Measurements from ENCODE around the gene HOXC6.

The HOXC6 gene

GRCh38 chr12:54047964-54048303 lies 19.7 kb downstream of the HOXC6 start:
- ATAC-seq, result no peak
- TF ChIP-seq ISL1 (CRISPR knock-in tag; IDR thresholded peaks at IDR 0.05), result no peak
- TF ChIP-seq RARB (CRISPR knock-in tag; IDR thresholded peaks at IDR 0.05), result no peak
- TF ChIP-seq ZFP3 (CRISPR knock-in tag; IDR thresholded peaks at IDR 0.05), result no peak
- no peak for TF ChIP-seq TCF4 (CRISPR knock-in tag; IDR thresholded peaks at IDR 0.05; ENCODE audit: borderline replicate concordance)
- TF ChIP-seq CSDC2 (CRISPR knock-in tag; IDR thresholded peaks at IDR 0.05), result no peak
- TF ChIP-seq PPARA (CRISPR knock-in tag; IDR thresholded peaks at IDR 0.05; ENCODE audit: borderline replicate concordance), result no peak
- no peak for TF ChIP-seq ZNF70 (CRISPR knock-in tag; IDR thresholded peaks at IDR 0.05)
- TF ChIP-seq POU6F1 (CRISPR knock-in tag; IDR thresholded peaks at IDR 0.05; ENCODE audit: borderline replicate concordance, low read depth), result no peak
- TF ChIP-seq PATZ1 (CRISPR knock-in tag; IDR thresholded peaks at IDR 0.05; ENCODE audit: borderline replicate concordance), result no peak
- no peak for TF ChIP-seq CREB5 (CRISPR knock-in tag; IDR thresholded peaks at IDR 0.05; ENCODE audit: low read depth)
- no peak for TF ChIP-seq GLIS3 (CRISPR knock-in tag; IDR thresholded peaks at IDR 0.05)
- no peak for TF ChIP-seq ZC3H10 (CRISPR knock-in tag; IDR thresholded peaks at IDR 0.05)
- no peak for TF ChIP-seq BACH2 (CRISPR knock-in tag; IDR thresholded peaks at IDR 0.05; ENCODE audit: borderline replicate concordance)
- TF ChIP-seq SNAI2 (CRISPR knock-in tag; IDR thresholded peaks at IDR 0.05), result no peak
- TF ChIP-seq ARNTL (CRISPR knock-in tag; IDR thresholded peaks at IDR 0.05; ENCODE audit: borderline replicate concordance, low read depth), result no peak
- TF ChIP-seq CSRNP3 (CRISPR knock-in tag; IDR thresholded peaks at IDR 0.05), result no peak
- TF ChIP-seq ZFP30 (CRISPR knock-in tag; IDR thresholded peaks at IDR 0.05), result no peak
- no peak for TF ChIP-seq TSHZ2 (CRISPR knock-in tag; IDR thresholded peaks at IDR 0.05)

GRCh38 chr12:54048406-54049093 lies 20.3 kb downstream of the HOXC6 start:
- no peak for TF ChIP-seq ZNF565 (CRISPR knock-in tag; conservative IDR thresholded peaks at IDR 0.05; ENCODE audit: low read depth)
- TF ChIP-seq ZFP30 (CRISPR knock-in tag; IDR thresholded peaks at IDR 0.05), result no peak
- no peak for TF ChIP-seq RARB (CRISPR knock-in tag; IDR thresholded peaks at IDR 0.05)
- TF ChIP-seq TSHZ2 (CRISPR knock-in tag; IDR thresholded peaks at IDR 0.05), result no peak
- no peak for TF ChIP-seq ESRRG (CRISPR knock-in tag; IDR thresholded peaks at IDR 0.05)
- TF ChIP-seq GLIS3 (CRISPR knock-in tag; IDR thresholded peaks at IDR 0.05), result no peak
- TF ChIP-seq ZC3H10 (CRISPR knock-in tag; IDR thresholded peaks at IDR 0.05), result no peak
- no peak for TF ChIP-seq ARNTL (CRISPR knock-in tag; IDR thresholded peaks at IDR 0.05; ENCODE audit: borderline replicate concordance, low read depth)
- no peak for ATAC-seq

Measured in SK-N-SH treated with all-trans-retinoic acid at 6 μM for 48 hours (cell line).